Measurements from ENCODE around the gene BRD8. TPM values are rescaled to one million over a fixed set of nuclear protein-coding genes. Genes with fewer than 3 reads are reported as not detected.

Gene BRD8
- total and polyA plus RNA-seq, 2 experiments from 2014 or later: 39.2 to 50.7 TPM

- H2AFZ ChIP-seq: no peak overlapping the region
- no peak overlapping the region for H3K4me3 ChIP-seq
- no peaks in the 10 kb centered on the region for H4K20me1 ChIP-seq (ENCODE audit: insufficient read depth, poor library complexity, severe bottlenecking)
- H3K9me2 ChIP-seq (replicated peaks; ENCODE audit: insufficient read depth): no peaks in the 10 kb centered on the region
- no peak for DNase-seq (ENCODE audit: low spot score)
- H3K9me3 ChIP-seq (ENCODE audit: low read depth): no peaks in the 10 kb centered on the region
- 82% methylated on average over 4 of the region's 4 CpGs for WGBS (ENCODE audit: low lambda C conversion rate, missing lambda C conversion rate)
- no peak overlapping the region for H3K4me2 ChIP-seq
- no peak overlapping the region for H3K27ac ChIP-seq
- no peaks in the 10 kb centered on the region for H3K36me3 ChIP-seq (replicated peaks; ENCODE audit: insufficient read depth, low read depth)
- TF ChIP-seq EZH2 (IDR thresholded peaks at IDR 0.05; ENCODE audit: borderline replicate concordance) (no peak), EZH2phosphoT487 (IDR thresholded peaks at IDR 0.05; ENCODE audit: low read depth, severe bottlenecking, unreplicated experiment) (no peak), CTCF (IDR thresholded peaks at IDR 0.05; ENCODE audit: poor library complexity) (no peak)
- peaks cover 4% of the 10 kb centered on the region for H3K27me3 ChIP-seq
- no peaks in the 10 kb centered on the region for H3K79me2 ChIP-seq
- H3K4me1 ChIP-seq (ENCODE audit: insufficient read depth): no peaks in the 10 kb centered on the region
Observed at GRCh38 chr5:138091685-138092084, 86.7 kb downstream of the BRD8 start.

Small RNA genes within 50 kb of the gene (small RNA-seq; reads per million reads assigned to genes)
- gene RNU6-460P (not detected), gene RNU6-888P (not detected)

Other genes starting within 250 kb of the BRD8 start
- gene FAM13B, start 145.6 kb downstream of the BRD8 start, total RNA-seq: 19.6 and 22.7 TPM in 2 replicates
- 8.1 and 9.4 TPM in 2 replicates for gene FAM13B, start 145.6 kb downstream of the BRD8 start, polyA plus RNA-seq
- gene WNT8A, start 94.6 kb downstream of the BRD8 start, total RNA-seq: not detected in 2 replicates
- gene WNT8A, start 94.6 kb downstream of the BRD8 start, polyA plus RNA-seq: not detected in 2 replicates
- gene NME5, start 39.2 kb downstream of the BRD8 start, total RNA-seq: 2.2 and 2.3 TPM in 2 replicates
- 1.8 and 2.6 TPM in 2 replicates for gene NME5, start 39.2 kb downstream of the BRD8 start, polyA plus RNA-seq
- 12.0 and 12.3 TPM in 2 replicates for gene KIF20A, start 482 bp upstream of the BRD8 start, total RNA-seq
- gene KIF20A, start 482 bp upstream of the BRD8 start, polyA plus RNA-seq: 9.0 and 10.5 TPM in 2 replicates
- 32.3 and 33.2 TPM in 2 replicates for gene CDC23, start 34.7 kb upstream of the BRD8 start, total RNA-seq
- gene CDC23, start 34.7 kb upstream of the BRD8 start, polyA plus RNA-seq: 31.0 and 35.0 TPM in 2 replicates
- 1.6 and 2.2 TPM in 2 replicates for gene GFRA3, start 96.0 kb upstream of the BRD8 start, total RNA-seq
- gene GFRA3, start 96.0 kb upstream of the BRD8 start, polyA plus RNA-seq: 3.2 and 4.2 TPM in 2 replicates
- 2.3 and 3.7 TPM in 2 replicates for gene CDC25C, start 153.2 kb upstream of the BRD8 start, total RNA-seq
- 1.6 and 3.1 TPM in 2 replicates for gene CDC25C, start 153.2 kb upstream of the BRD8 start, polyA plus RNA-seq
- 33.6 and 33.7 TPM in 2 replicates for gene FAM53C, start 159.6 kb upstream of the BRD8 start, total RNA-seq
- 27.4 and 31.0 TPM in 2 replicates for gene FAM53C, start 159.6 kb upstream of the BRD8 start, polyA plus RNA-seq
- gene KDM3B, start 174.1 kb upstream of the BRD8 start, total RNA-seq: 56.6 and 67.8 TPM in 2 replicates
- 19.0 and 22.1 TPM in 2 replicates for gene KDM3B, start 174.1 kb upstream of the BRD8 start, polyA plus RNA-seq